GM12891 (cell line): ENCODE measurements around the gene DNHD1.

Source experiments
- DNase-seq: peaks from one replicate; pipeline ENCODE4 v3.0.0; 2011; ENCODE audit warnings: low spot score; ENCODE audit not compliant: insufficient read length
- FAIRE-seq: peaks from 2 replicates; lab custom pipeline; 2011; peaks lifted over from hg19 to GRCh38; lab: Jason Lieb, UNC
- PAX5 ChIP-seq: IDR thresholded peaks from 2 replicates; pipeline ENCODE4 v1.6.1; 2011; ENCODE audit warnings: low read length, moderate library complexity, mild to moderate bottlenecking; ENCODE audit not compliant: insufficient read depth, severe bottlenecking
- POLR2A ChIP-seq: IDR thresholded peaks from 2 replicates; pipeline ENCODE4 v1.6.1; 2011; ENCODE audit warnings: low read depth, low read length, control low read depth
- POLR2AphosphoS5 ChIP-seq: IDR thresholded peaks from 2 replicates; pipeline ENCODE4 v1.6.1; 2011; ENCODE audit warnings: low read depth, low read length, control low read depth
- POU2F2 ChIP-seq: IDR thresholded peaks from 2 replicates; pipeline ENCODE4 v1.6.1; 2011; ENCODE audit warnings: low read depth, mild to moderate bottlenecking, control low read depth, low read length, moderate library complexity
- SPI1 ChIP-seq: IDR thresholded peaks from 2 replicates; pipeline ENCODE4 v1.6.1; 2011; ENCODE audit warnings: low read depth, low read length, control low read depth
- TAF1 ChIP-seq: IDR thresholded peaks from 2 replicates; pipeline ENCODE4 v1.6.1; 2011; ENCODE audit warnings: low read depth, low read length, control low read depth

DNHD1 gene

GRCh38 chr11:6545917-6546605 is 49.0 kb downstream of the DNHD1 start:
- TF ChIP-seq POLR2A (no peak), POLR2AphosphoS5 (no peak), TAF1 (no peak), POU2F2 (no peak), PAX5 (no peak), SPI1 (no peak)
- FAIRE-seq (no peak), DNase-seq (no peak)

GRCh38 chr11:6546735-6547134 is 49.7 kb downstream of the DNHD1 start:
- FAIRE-seq (no peak), DNase-seq (no peak)
- TF ChIP-seq POU2F2 = no peak
- TF ChIP-seq POLR2A = no peak
- no peak for TF ChIP-seq SPI1
- no peak for TF ChIP-seq PAX5
- no peak for TF ChIP-seq POLR2AphosphoS5
- no peak for TF ChIP-seq TAF1

- FAIRE-seq (no peak), DNase-seq (no peak)
- TF ChIP-seq PAX5 (no peak), POLR2A (no peak), POLR2AphosphoS5 (no peak), POU2F2 (no peak)
These were observed 50.1 kb downstream of the DNHD1 start for GRCh38 chr11:6547177-6547576.

GRCh38 chr11:6548121-6548520 is 51.0 kb downstream of the DNHD1 start:
- FAIRE-seq = no peak

GRCh38 chr11:6548641-6549040 is 51.6 kb downstream of the DNHD1 start:
- DNase-seq (no peak), FAIRE-seq (no peak)

More at GRCh38 chr11:6548121-6548520, 51.0 kb downstream of the DNHD1 start:
- TF ChIP-seq POLR2AphosphoS5 (no peak), TAF1 (no peak), POU2F2 (no peak), SPI1 (no peak), POLR2A (no peak), PAX5 (no peak)
- no peak for DNase-seq

GRCh38 chr11:6553634-6554033 is 56.6 kb downstream of the DNHD1 start:
- DNase-seq = no peak
- no peak for TF ChIP-seq POU2F2
- FAIRE-seq = no peak

More at GRCh38 chr11:6548641-6549040, 51.6 kb downstream of the DNHD1 start:
- TF ChIP-seq POLR2A = no peak
- no peak for TF ChIP-seq SPI1
- no peak for TF ChIP-seq POU2F2
- no peak for TF ChIP-seq TAF1
- no peak for TF ChIP-seq PAX5
- no peak for TF ChIP-seq POLR2AphosphoS5

GRCh38 chr11:6554828-6555706 is 58.0 kb downstream of the DNHD1 start:
- FAIRE-seq (no peak), DNase-seq (no peak)
- no peak for TF ChIP-seq POLR2AphosphoS5
- no peak for TF ChIP-seq TAF1
- no peak for TF ChIP-seq SPI1
- no peak for TF ChIP-seq POLR2A
- TF ChIP-seq POU2F2 = no peak
- no peak for TF ChIP-seq PAX5

GRCh38 chr11:6556139-6556949 is 59.3 kb downstream of the DNHD1 start:
- DNase-seq (no peak), FAIRE-seq (no peak)

GRCh38 chr11:6557063-6557462 is 60.0 kb downstream of the DNHD1 start:
- TF ChIP-seq POLR2A = no peak
- TF ChIP-seq SPI1 = no peak
- TF ChIP-seq PAX5 = no peak
- no peak for TF ChIP-seq TAF1
- TF ChIP-seq POU2F2 = no peak
- TF ChIP-seq POLR2AphosphoS5 = no peak
- DNase-seq (no peak), FAIRE-seq (no peak)

More at GRCh38 chr11:6556139-6556949, 59.3 kb downstream of the DNHD1 start:
- no peak for TF ChIP-seq TAF1
- no peak for TF ChIP-seq SPI1
- TF ChIP-seq POLR2A = no peak
- no peak for TF ChIP-seq POU2F2
- TF ChIP-seq POLR2AphosphoS5 = no peak
- TF ChIP-seq PAX5 = no peak
